ENCODE measurements around the gene MED31. TPM values are rescaled to one million over a fixed set of nuclear protein-coding genes. Genes with fewer than 3 reads are reported as not detected.

The MED31 gene
- total RNA-seq, 1 donor from 2014 or later, result 18.2 TPM

GRCh38 chr17:6677158-6677831 is 25.9 kb upstream of the MED31 start:
- Mint-ChIP-seq H3K4me1 (ENCODE audit: low read depth) (peaks cover 6% of the 10 kb centered on the region), H3K27me3 (peaks cover 22% of the 10 kb centered on the region), H3K36me3 (ENCODE audit: insufficient read depth) (no peaks in the 10 kb centered on the region), H3K9me3 (ENCODE audit: low read depth) (no peaks in the 10 kb centered on the region), H3K27ac (no peak overlapping the region), H3K4me3 (ENCODE audit: low read depth) (no peak overlapping the region)
- TF ChIP-seq CTCF (IDR thresholded peaks at IDR 0.05; ENCODE audit: unreplicated experiment), result no peak
- DNase-seq (ENCODE audit: low spot score, unreplicated experiment), result no peak

- peaks cover 17% of the 10 kb centered on the region for H3K27me3 Mint-ChIP-seq
- no peaks in the 10 kb centered on the region for H3K9me3 Mint-ChIP-seq (ENCODE audit: low read depth)
Observed at GRCh38 chr17:6676802-6677157, 25.4 kb upstream of the MED31 start.

GRCh38 chr17:6675201-6675825 is 23.9 kb upstream of the MED31 start:
- no peaks in the 10 kb centered on the region for H3K36me3 Mint-ChIP-seq (ENCODE audit: insufficient read depth)
- peaks cover 3% of the 10 kb centered on the region for H3K4me1 Mint-ChIP-seq (ENCODE audit: low read depth)
- H3K9me3 Mint-ChIP-seq (ENCODE audit: low read depth), result no peaks in the 10 kb centered on the region
- no peak overlapping the region for H3K4me3 Mint-ChIP-seq (ENCODE audit: low read depth)
- no peak overlapping the region for H3K27ac Mint-ChIP-seq
- H3K27me3 Mint-ChIP-seq, result peaks cover 12% of the 10 kb centered on the region
- DNase-seq (ENCODE audit: low spot score, unreplicated experiment), result no peak
- TF ChIP-seq CTCF (IDR thresholded peaks at IDR 0.05; ENCODE audit: unreplicated experiment), result no peak

More at GRCh38 chr17:6676802-6677157, 25.4 kb upstream of the MED31 start:
- DNase-seq (ENCODE audit: low spot score, unreplicated experiment), result no peak
- no peak for TF ChIP-seq CTCF (IDR thresholded peaks at IDR 0.05; ENCODE audit: unreplicated experiment)
- H3K4me1 Mint-ChIP-seq (ENCODE audit: low read depth), result peaks cover 6% of the 10 kb centered on the region
- H3K36me3 Mint-ChIP-seq (ENCODE audit: insufficient read depth), result no peaks in the 10 kb centered on the region
- no peak overlapping the region for H3K4me3 Mint-ChIP-seq (ENCODE audit: low read depth)
- no peak overlapping the region for H3K27ac Mint-ChIP-seq

- H3K36me3 Mint-ChIP-seq (ENCODE audit: insufficient read depth), result no peaks in the 10 kb centered on the region
- peaks cover 3% of the 10 kb centered on the region for H3K4me1 Mint-ChIP-seq (ENCODE audit: low read depth)
- DNase-seq (ENCODE audit: low spot score, unreplicated experiment), result no peak
- no peak for TF ChIP-seq CTCF (IDR thresholded peaks at IDR 0.05; ENCODE audit: unreplicated experiment)
- no peaks in the 10 kb centered on the region for H3K9me3 Mint-ChIP-seq (ENCODE audit: low read depth)
- H3K4me3 Mint-ChIP-seq (ENCODE audit: low read depth), result no peak overlapping the region
- peaks cover 9% of the 10 kb centered on the region for H3K27me3 Mint-ChIP-seq
- H3K27ac Mint-ChIP-seq, result no peak overlapping the region
Observed at GRCh38 chr17:6674586-6674985, 23.2 kb upstream of the MED31 start.

GRCh38 chr17:6671431-6671830 is 20.0 kb upstream of the MED31 start:
- no peak for TF ChIP-seq CTCF (IDR thresholded peaks at IDR 0.05; ENCODE audit: unreplicated experiment)
- Mint-ChIP-seq H3K4me1 (ENCODE audit: low read depth) (no peaks in the 10 kb centered on the region), H3K9me3 (ENCODE audit: low read depth) (no peaks in the 10 kb centered on the region), H3K27ac (no peak overlapping the region), H3K4me3 (ENCODE audit: low read depth) (no peak overlapping the region), H3K27me3 (peaks cover 20% of the 10 kb centered on the region), H3K36me3 (ENCODE audit: insufficient read depth) (peaks cover 3% of the 10 kb centered on the region)
- DNase-seq (ENCODE audit: low spot score, unreplicated experiment), result no peak

Data from progenitor cell of endocrine pancreas (in vitro differentiated cells).